Activated CD4-positive, CD25-positive, alpha-beta regulatory T cell treated with anti-CD3 and anti-CD28 coated beads, Interleukin-2, amount 50 U/mL, for 24 hours (primary cell): Measurements from ENCODE around the gene FAU.

ENCODE experiments used
- ATAC-seq, 2 donors: fragments of 150-1000 bp; cut with Tn5 transposase; one replicate each; pipeline ENCODE4 v1.10.0; 2021; ENCODE audit warnings: mild to moderate bottlenecking in 1 of 2, moderate library complexity in 1 of 2

Gene FAU

DNA sequence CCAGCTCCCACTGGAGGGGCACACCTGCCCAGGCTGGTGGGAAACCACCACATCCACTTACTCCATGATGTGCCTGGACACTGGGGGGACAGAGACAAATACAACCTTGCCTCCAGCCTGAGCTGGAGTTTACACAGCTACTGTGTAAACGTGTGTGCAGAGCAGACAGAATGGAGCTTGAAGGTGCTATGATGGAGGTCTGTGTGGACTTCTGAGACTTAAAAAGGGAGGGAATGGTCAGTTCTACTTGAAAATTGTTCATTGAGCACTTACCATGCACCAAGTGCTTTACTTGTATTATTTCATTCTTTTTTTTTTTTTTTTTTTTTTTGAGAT lies 49.3 kb downstream of the FAU start:
- ATAC-seq, result no peak

DNA sequence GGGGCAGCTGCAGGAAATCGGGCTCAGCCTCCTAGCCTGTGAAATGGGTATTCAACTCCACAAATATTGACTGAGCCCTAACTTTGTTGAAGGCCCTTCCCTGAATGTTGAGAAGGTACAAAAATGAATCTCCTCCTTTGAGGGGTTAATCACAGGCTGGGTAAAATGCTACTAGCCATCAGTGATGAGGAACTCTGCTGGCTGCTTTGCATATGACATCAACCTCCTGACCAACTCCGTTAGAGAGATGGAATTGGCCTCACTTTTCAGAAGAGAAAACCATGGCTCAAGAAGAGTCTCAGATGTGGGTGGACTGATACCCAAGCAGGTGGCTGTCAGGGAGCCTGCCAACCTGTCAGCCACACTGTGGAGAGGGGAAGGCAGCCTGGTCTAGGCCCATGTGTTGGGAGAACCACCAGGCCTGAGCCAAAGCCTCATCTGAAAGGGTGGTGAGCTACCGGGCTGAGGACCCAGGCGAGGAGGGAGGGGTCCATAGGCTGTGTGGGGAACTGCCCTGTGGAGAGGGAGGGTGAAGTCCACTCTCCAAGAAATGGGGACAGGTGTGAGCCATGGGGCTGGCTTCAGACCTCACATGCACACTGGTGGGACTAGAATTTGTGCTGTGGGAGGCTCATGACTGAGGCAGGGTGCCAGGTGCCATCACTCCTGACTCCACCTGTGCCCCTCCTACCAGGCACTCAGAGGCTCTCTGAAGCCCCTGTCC lies 49.9 kb downstream of the FAU start:
- no peak for ATAC-seq
